B cell (primary cell): ENCODE data around the gene SLC6A7. TPM values are rescaled to one million over a fixed set of nuclear protein-coding genes. Genes with fewer than 3 reads are reported as not detected.

Experiments
- ATAC-seq: fragments of 200-7000 bp; cut with Tn5 transposase; one replicate; pipeline ENCODE4 v1.10.0; 2021; ENCODE audit warnings: low read depth, mild to moderate bottlenecking, moderate number of reproducible peaks, moderate library complexity
- CTCF ChIA-PET: fragments of 350-600 bp; sonication (Branson Sonifier 250); formaldehyde crosslinking; loops from one replicate; lab custom pipeline; 2021; ENCODE audit warnings: antibody characterized with exemption, inconsistent platforms; lab: Charles Lee
- POLR2A ChIA-PET: fragments of 350-600 bp; sonication (Branson Sonifier 250); formaldehyde crosslinking; loops from one replicate; lab custom pipeline; 2021; ENCODE audit warnings: antibody characterized with exemption; lab: Charles Lee
- DNase-seq: peaks from one replicate; pipeline ENCODE4 v3.0.0; 2013
- H2AFZ ChIP-seq: 2 replicates; pipeline ENCODE4 v1.6.1; 2012; ENCODE audit warnings: mild to moderate bottlenecking, low read depth, low read length; ENCODE audit not compliant: insufficient read depth, poor library complexity, severe bottlenecking
- H3K27ac ChIP-seq, 2 donors: 1 replicate in 1 of 2; 2 replicates in 1 of 2; pipeline ENCODE4 v1.5.1; 2012 to 2013; ENCODE audit warnings: low read length in 2 of 2, mild to moderate bottlenecking in 2 of 2, moderate library complexity in 1 of 2
- H3K27me3 ChIP-seq, 4 experiments: fragments of 200-600 bp in 1 of 4; sonication (generic) in 1 of 4; replicated peaks in 1 of 4; 1 replicate in 2 of 4; 2 replicates in 2 of 4; pipeline versions ENCODE4 v1.6.1 to v1.7.0; 2013 to 2016; ENCODE audit warnings: low read length in 3 of 4, mild to moderate bottlenecking in 2 of 4, mixed read lengths in 1 of 4, moderate library complexity in 1 of 4; ENCODE audit not compliant: insufficient read depth in 4 of 4, control insufficient read depth in 3 of 4; ENCODE audit errors: control extremely low read depth in 1 of 4
- H3K36me3 ChIP-seq, 2 experiments: replicated peaks in 1 of 2; 1 replicate in 1 of 2; 2 replicates in 1 of 2; pipeline versions ENCODE4 v1.6.1 to v1.7.1; 2013; ENCODE audit warnings: low read length in 1 of 2; ENCODE audit not compliant: insufficient read depth in 2 of 2, control insufficient read depth in 1 of 2; ENCODE audit errors: control extremely low read depth in 1 of 2, extremely low read depth in 1 of 2
- H3K4me1 ChIP-seq, 2 donors: fragments of 200-600 bp in 1 of 2; sonication (generic) in 1 of 2; 1 replicate in 1 of 2; 2 replicates in 1 of 2; pipeline versions ENCODE4 v1.5.1 to v1.6.1; 2013 to 2017; ENCODE audit warnings: low read length in 2 of 2; ENCODE audit not compliant: control insufficient read depth in 2 of 2, insufficient read depth in 2 of 2
- H3K4me2 ChIP-seq: replicated peaks from 2 replicates; pipeline ENCODE3; 2012; ENCODE audit warnings: mild to moderate bottlenecking, low read depth, low read length; ENCODE audit not compliant: poor library complexity, severe bottlenecking
- H3K4me3 ChIP-seq, 5 experiments: fragments of 200-600 bp in 1 of 5; sonication (generic) in 1 of 5; 1 replicate in 3 of 5; 2 replicates in 2 of 5; pipeline versions ENCODE4 v1.5.1 to v1.7.0; 2011 to 2016; ENCODE audit warnings: low read length in 4 of 5, mild to moderate bottlenecking in 4 of 5, low read depth in 2 of 5, control low read depth in 1 of 5, moderate library complexity in 1 of 5; ENCODE audit not compliant: insufficient read depth in 1 of 5; ENCODE audit errors: control extremely low read depth in 1 of 5, extremely low read depth in 1 of 5
- H3K79me2 ChIP-seq: fragments of 200-600 bp; sonication (generic); one replicate; pipeline ENCODE4 v1.6.0; 2016; ENCODE audit warnings: low read length; ENCODE audit not compliant: control insufficient read depth, insufficient read depth
- H3K9ac ChIP-seq: fragments of 200-600 bp; sonication (generic); 2 replicates; pipeline ENCODE4 v1.6.1; 2017; ENCODE audit warnings: mild to moderate bottlenecking, low read length, moderate library complexity
- H3K9me3 ChIP-seq, 3 donors: one replicate each; pipeline versions ENCODE4 v1.6.1 to v1.7.1; 2013; ENCODE audit warnings: low read length in 2 of 3; ENCODE audit not compliant: control insufficient read depth in 2 of 3, insufficient read depth in 1 of 3; ENCODE audit errors: control extremely low read depth in 1 of 3
- H4K20me1 ChIP-seq: 2 replicates; pipeline ENCODE4 v1.6.0; 2012; ENCODE audit warnings: mild to moderate bottlenecking, low read length; ENCODE audit not compliant: insufficient read depth, control insufficient read depth, poor library complexity, severe bottlenecking
- H3K27ac Mint-ChIP-seq: one replicate; pipeline ENCODE4 v1.8.0; 2021; ENCODE audit warnings: mixed read lengths
- H3K27me3 Mint-ChIP-seq: one replicate; pipeline ENCODE4 v1.8.0; 2021; ENCODE audit warnings: mixed read lengths
- H3K4me1 Mint-ChIP-seq: one replicate; pipeline ENCODE4 v1.8.0; 2021; ENCODE audit warnings: mixed read lengths
- H3K4me3 Mint-ChIP-seq: one replicate; pipeline ENCODE4 v1.8.0; 2021; ENCODE audit warnings: mixed read lengths
- H3K9me3 Mint-ChIP-seq: one replicate; pipeline ENCODE4 v1.8.0; 2022; ENCODE audit warnings: mixed read lengths; ENCODE audit not compliant: insufficient read depth
- EZH2 ChIP-seq: IDR thresholded peaks from 2 replicates; pipeline ENCODE4 v1.6.1; 2012; ENCODE audit warnings: borderline replicate concordance, low read depth, mild to moderate bottlenecking, moderate library complexity, low read length; ENCODE audit not compliant: insufficient read depth, poor library complexity, severe bottlenecking
- WGBS: methylation state at CpG from one replicate; pipeline ENCODE4 v1.1.5; 2013; ENCODE audit warnings: missing lambda C conversion rate; ENCODE audit not compliant: insufficient coverage; 5-methylcytosine and 5-hydroxymethylcytosine counted together
- intact Hi-C: fragments of 100-400 bp; cut with micrococcal nuclease; formaldehyde crosslinking; loops from one replicate; pipeline ENCODE4 v1.10.0; 2022
- polyA plus RNA-seq: library from polyadenylated mRNA; depleted of rRNA; stranded (reverse); fragments of >200 nt; gene quantifications from 2 replicates; pipeline ENCODE4 v1.2.3, GENCODE V29; 2012
- total RNA-seq, 2 donors: library from RNA; stranded (reverse); fragments of 120-200 nt in 1 of 2; gene quantifications; 1 replicate in 1 of 2; 2 replicates in 1 of 2; pipeline versions ENCODE4 v1.2.3 to v1.2.4, GENCODE V29; 2013 to 2022
- TF ChIP-seq, protein P1 (sequence below): fragments of 200-600 bp; IDR thresholded peaks from one replicate; pipeline ENCODE4 v1.8.0; 2022; ENCODE audit warnings: antibody characterized with exemption, mild to moderate bottlenecking

The SLC6A7 gene
- total and polyA plus RNA-seq, 2 donors (not counting 1 experiment from before 2014, with no cell fraction given), result not detected

DNA sequence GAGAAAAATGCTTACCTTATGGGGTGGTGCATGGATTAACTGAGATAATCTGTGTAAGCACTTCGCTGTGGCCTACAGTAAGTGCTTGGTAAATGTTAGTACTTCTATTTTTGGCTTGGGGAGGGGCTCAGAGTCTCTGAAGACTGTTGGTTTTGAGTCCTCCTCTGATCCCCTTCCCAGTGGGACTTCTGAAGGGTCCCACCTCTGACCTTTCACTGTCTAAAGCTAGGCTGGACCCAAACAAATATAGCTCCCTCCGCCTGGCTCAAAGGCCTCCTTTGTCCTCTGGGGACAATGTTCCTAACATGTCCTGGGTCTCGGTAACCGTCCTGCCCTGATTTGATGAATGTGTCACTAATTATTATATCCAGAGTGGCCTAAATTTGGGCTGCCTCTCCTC lies 64.9 kb downstream of the SLC6A7 start:
- Mint-ChIP-seq H3K4me1 (no peaks in the 10 kb centered on the region), H3K9me3 (no peaks in the 10 kb centered on the region), H3K27me3 (peaks cover 5% of the 10 kb centered on the region), H3K27ac (no peak overlapping the region), H3K4me3 (no peak overlapping the region)
- Histone ChIP-seq H2AFZ (no peak overlapping the region), H3K9me3 (no peaks in the 10 kb centered on the region), H3K79me2 (no peaks in the 10 kb centered on the region), H3K9ac (no peak overlapping the region), H3K4me2 (no peak overlapping the region), H3K27me3 (no peaks in the 10 kb centered on the region), H3K36me3 (no peaks in the 10 kb centered on the region), H3K27ac (no peak overlapping the region), H3K4me1 (no peaks in the 10 kb centered on the region), H4K20me1 (no peaks in the 10 kb centered on the region), H3K4me3 (no peak overlapping the region)
- TF ChIP-seq, protein P1, sequence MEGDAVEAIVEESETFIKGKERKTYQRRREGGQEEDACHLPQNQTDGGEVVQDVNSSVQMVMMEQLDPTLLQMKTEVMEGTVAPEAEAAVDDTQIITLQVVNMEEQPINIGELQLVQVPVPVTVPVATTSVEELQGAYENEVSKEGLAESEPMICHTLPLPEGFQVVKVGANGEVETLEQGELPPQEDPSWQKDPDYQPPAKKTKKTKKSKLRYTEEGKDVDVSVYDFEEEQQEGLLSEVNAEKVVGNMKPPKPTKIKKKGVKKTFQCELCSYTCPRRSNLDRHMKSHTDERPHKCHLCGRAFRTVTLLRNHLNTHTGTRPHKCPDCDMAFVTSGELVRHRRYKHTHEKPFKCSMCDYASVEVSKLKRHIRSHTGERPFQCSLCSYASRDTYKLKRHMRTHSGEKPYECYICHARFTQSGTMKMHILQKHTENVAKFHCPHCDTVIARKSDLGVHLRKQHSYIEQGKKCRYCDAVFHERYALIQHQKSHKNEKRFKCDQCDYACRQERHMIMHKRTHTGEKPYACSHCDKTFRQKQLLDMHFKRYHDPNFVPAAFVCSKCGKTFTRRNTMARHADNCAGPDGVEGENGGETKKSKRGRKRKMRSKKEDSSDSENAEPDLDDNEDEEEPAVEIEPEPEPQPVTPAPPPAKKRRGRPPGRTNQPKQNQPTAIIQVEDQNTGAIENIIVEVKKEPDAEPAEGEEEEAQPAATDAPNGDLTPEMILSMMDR, result no peak
- TF ChIP-seq EZH2, result no peak
- ChIA-PET CTCF (interaction anchor here (0.8 kb wide), 1 partner anchor 20 kb away, joined by 3 read pairs; no protein-coding TSS in a partner anchor), POLR2A (no interaction called here)
- 100% methylated on average over 1 of the region's 4 CpGs for WGBS
- no peak for DNase-seq
- ATAC-seq, result no peak
- intact Hi-C loops, result no loop called here

DNA sequence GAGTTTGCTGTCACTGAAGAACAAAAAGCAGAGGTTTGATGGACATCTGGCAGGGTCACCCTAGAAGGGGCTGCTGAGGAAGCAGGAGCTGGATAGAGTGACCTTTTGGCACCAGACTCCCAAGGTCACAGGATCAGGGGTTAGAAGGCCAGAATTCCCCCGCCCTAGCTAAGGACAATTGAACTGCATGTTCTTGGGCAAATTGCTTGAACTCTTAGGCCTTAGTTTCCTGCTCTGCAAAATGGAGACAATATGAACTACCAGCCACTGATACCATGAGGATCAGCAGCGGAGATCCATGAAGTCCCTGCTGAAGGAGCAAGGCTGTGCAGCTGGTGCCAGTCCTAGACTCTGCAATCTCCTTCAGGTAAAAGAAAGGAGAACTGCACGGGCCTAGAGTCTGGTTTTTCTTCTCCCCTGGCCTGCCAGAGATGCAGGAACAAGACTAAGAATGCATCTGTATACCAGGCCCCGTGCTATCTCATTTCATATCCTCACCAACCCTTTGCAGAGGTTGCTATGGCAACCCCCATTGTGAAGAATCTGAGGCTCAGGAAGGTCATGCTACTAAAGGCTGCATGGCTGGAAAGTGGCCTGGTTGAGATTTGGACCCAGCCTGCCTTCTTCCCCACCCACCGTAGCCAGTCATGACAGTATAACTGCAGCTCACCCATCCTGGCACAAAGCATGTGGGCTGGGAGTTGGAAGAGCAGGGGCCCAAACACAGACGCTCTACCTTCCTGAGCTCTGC lies 66.0 kb downstream of the SLC6A7 start:
- Mint-ChIP-seq H3K4me1 (no peaks in the 10 kb centered on the region), H3K27ac (no peak overlapping the region), H3K27me3 (peaks cover 6% of the 10 kb centered on the region), H3K4me3 (no peak overlapping the region), H3K9me3 (no peaks in the 10 kb centered on the region)
- H3K4me1 ChIP-seq, result no peaks in the 10 kb centered on the region
- no peak for TF ChIP-seq EZH2
- TF ChIP-seq, protein P1, result no peak
- ATAC-seq (no peak), DNase-seq (no peak)
- POLR2A ChIA-PET, result interaction anchor here (0.6 kb wide), 1 partner anchor 10 kb away, joined by 3 read pairs; no protein-coding TSS in a partner anchor
- H3K9ac ChIP-seq, result no peak overlapping the region
- H3K4me2 ChIP-seq, result no peak overlapping the region
- CTCF ChIA-PET, result interaction anchor here (1.4 kb wide), 1 partner anchor 38 kb away, joined by 3 read pairs; no protein-coding TSS in a partner anchor
- intact Hi-C loops, result no loop called here
- no peaks in the 10 kb centered on the region for H3K36me3 ChIP-seq
- H3K27me3 ChIP-seq, result no peaks in the 10 kb centered on the region
- no peaks in the 10 kb centered on the region for H3K79me2 ChIP-seq
- no peaks in the 10 kb centered on the region for H3K9me3 ChIP-seq
- H2AFZ ChIP-seq, result no peak overlapping the region
- no peak overlapping the region for H3K4me3 ChIP-seq
- no peaks in the 10 kb centered on the region for H4K20me1 ChIP-seq
- no peak overlapping the region for H3K27ac ChIP-seq
- WGBS, result 86% methylated on average over 4 of the region's 6 CpGs
